Small intestine (tissue), 7 donors: Measurements from ENCODE around the gene CFAP251. TPM values are rescaled to one million over a fixed set of nuclear protein-coding genes. Genes with fewer than 3 reads are reported as not detected.
"Not testable (repeated sequence)": the region's sequence is repeated elsewhere in the genome, so short reads cannot be mapped to it uniquely, and the experiment has no call there.

Source experiments
- DNase-seq, 2 donors: peaks; one replicate each; pipeline versions ENCODE4 v3.0.0 to v3.0.0-alpha.2; 2013
- FAIRE-seq: peaks from 2 replicates; lab custom pipeline; 2012; peaks lifted over from hg19 to GRCh38; lab: Jason Lieb, UNC
- H3K27ac ChIP-seq, 3 donors: one replicate each; pipeline ENCODE4 v1.5.1; 2013; ENCODE audit warnings: low read length in 2 of 3, mild to moderate bottlenecking in 2 of 3, control low read depth in 1 of 3, inconsistent platforms in 1 of 3, low read depth in 1 of 3, moderate library complexity in 1 of 3
- H3K27me3 ChIP-seq, 3 donors: one replicate each; pipeline ENCODE4 v1.6.1; 2013; ENCODE audit warnings: low read length in 3 of 3, inconsistent platforms in 1 of 3; ENCODE audit not compliant: control insufficient read depth in 3 of 3, insufficient read depth in 3 of 3
- H3K36me3 ChIP-seq, 3 donors: one replicate each; pipeline ENCODE4 v1.6.1; 2013; ENCODE audit warnings: low read length in 3 of 3, inconsistent platforms in 1 of 3, low read depth in 1 of 3, mild to moderate bottlenecking in 1 of 3, moderate library complexity in 1 of 3; ENCODE audit not compliant: control insufficient read depth in 3 of 3, insufficient read depth in 2 of 3
- H3K4me1 ChIP-seq, 3 donors: one replicate each; pipeline ENCODE4 v1.6.1; 2013; ENCODE audit warnings: low read length in 2 of 3, inconsistent platforms in 1 of 3, low read depth in 1 of 3, mild to moderate bottlenecking in 1 of 3, moderate library complexity in 1 of 3; ENCODE audit not compliant: control insufficient read depth in 3 of 3, insufficient read depth in 2 of 3
- H3K4me3 ChIP-seq, 3 donors: one replicate each; pipeline ENCODE4 v1.5.1; 2013; ENCODE audit warnings: low read length in 3 of 3, control low read depth in 1 of 3, inconsistent platforms in 1 of 3, low read depth in 1 of 3, mild to moderate bottlenecking in 1 of 3, moderate library complexity in 1 of 3
- H3K9me3 ChIP-seq, 2 donors: one replicate each; pipeline ENCODE4 v1.6.1; 2013; ENCODE audit warnings: low read depth in 1 of 2, low read length in 1 of 2; ENCODE audit not compliant: control insufficient read depth in 2 of 2, insufficient read depth in 1 of 2
- WGBS, 3 donors: extraction: QIAGEN DNeasy Blood & Tissue Kit; methylation state at CpG; one replicate each; pipeline ENCODE4 v1.1.7; 2013; 5-methylcytosine and 5-hydroxymethylcytosine counted together
- polyA plus RNA-seq, 4 donors: library from polyadenylated mRNA; stranded (reverse) in 3 of 4; unstranded in 1 of 4; fragments of 200-250 nt in 3 of 4; fragments of 120-200 nt in 1 of 4; gene quantifications; one replicate each; pipeline versions ENCODE4 v1.2.1 to v1.2.3, GENCODE V29; 2013
- donor health status: healthy with polysubstance abuse.
- donor health status: control.
- donor health status: control.
- donor health status: Bipolar disorder and iron deficiency.
- donor health status: healthy.

The CFAP251 gene
- polyA plus RNA-seq, 4 donors = 0.34 to 1.6 (median 0.67) TPM; not detected in 1

- FAIRE-seq, H3K4me3 ChIP-seq, H3K9me3 ChIP-seq, DNase-seq, H3K4me1 ChIP-seq, H3K36me3 ChIP-seq, H3K27me3 ChIP-seq, H3K27ac ChIP-seq: not testable (repeated sequence)
- WGBS, 3 donors = 94 to 96% (median 95%) methylated on average over 8 of the region's 8 CpGs
These were observed 42.3 kb upstream of the CFAP251 start for GRCh38 chr12:121876080-121876447.

- peaks cover 0 to 3% (median 0%) of the 10 kb centered on the region in 3 donors for H3K4me1 ChIP-seq
- FAIRE-seq = no peak
These were observed 35.1 kb upstream of the CFAP251 start for GRCh38 chr12:121883315-121883660.

GRCh38 chr12:121885129-121885528, 33.3 kb upstream of the CFAP251 start:
- not testable (repeated sequence) for H3K36me3 ChIP-seq, DNase-seq, H3K27me3 ChIP-seq, H3K9me3 ChIP-seq, H3K4me1 ChIP-seq, H3K27ac ChIP-seq, FAIRE-seq, H3K4me3 ChIP-seq
- 76 to 86% (median 78%) methylated on average over 11 of the region's 11 CpGs for WGBS, 3 donors

More at GRCh38 chr12:121883315-121883660, 35.1 kb upstream of the CFAP251 start:
- H3K4me3 ChIP-seq = no peak overlapping the region
- no peak overlapping the region for H3K27ac ChIP-seq
- DNase-seq = no peak
- H3K36me3 ChIP-seq = no peaks in the 10 kb centered on the region
- no peaks in the 10 kb centered on the region for H3K9me3 ChIP-seq
- 48 to 62% (median 51%) methylated on average over 4 of the region's 4 CpGs for WGBS, 3 donors
- H3K27me3 ChIP-seq = peaks cover 0 to 3% (median 0%) of the 10 kb centered on the region in 3 donors

- 48 to 51% (median 49%) methylated on average over 6 of the region's 6 CpGs for WGBS, 3 donors
- H3K9me3 ChIP-seq = no peaks in the 10 kb centered on the region
- H3K27ac ChIP-seq = peak overlapping the region; percentile 4 to 86 (median 80)
- DNase-seq = no peak
- H3K4me3 ChIP-seq = peak overlapping the region in 2 of 3 donors; percentile 41 to 62
- peaks cover 0 to 15% (median 2%) of the 10 kb centered on the region in 3 donors for H3K4me1 ChIP-seq
- no peak for FAIRE-seq
- no peaks in the 10 kb centered on the region for H3K27me3 ChIP-seq
- peaks cover 0 to 10% (median 0%) of the 10 kb centered on the region in 3 donors for H3K36me3 ChIP-seq
These were observed 30.3 kb upstream of the CFAP251 start for GRCh38 chr12:121888083-121888477.

GRCh38 chr12:121888478-121889273, 29.7 kb upstream of the CFAP251 start, which contains the start of gene PSMD9:
Gene PSMD9 (plus strand): TSS chr12:121888790. CDS start chr12:121888857, 67 bp downstream.
- Histone ChIP-seq H3K27ac (peak within 1 kb of the TSS; percentile 86 to 98 (median 95)), H3K27me3 (no peaks in the 10 kb centered on the region), H3K4me3 (peak within 1 kb of the TSS; percentile 62 to 94 (median 69)), H3K36me3 (peaks cover 0 to 10% (median 0%) of the 10 kb centered on the region in 3 donors), H3K9me3 (no peaks in the 10 kb centered on the region), H3K4me1 (peaks cover 2 to 21% (median 4%) of the 10 kb centered on the region in 3 donors)
- FAIRE-seq (no peak), DNase-seq (peak; percentile 98 to 99)
- WGBS, 3 donors = 1% methylated on average over 67 of the region's 67 CpGs

- Histone ChIP-seq H3K4me3 (peak overlapping the region; percentile 62 to 94 (median 69)), H3K27ac (peak overlapping the region; percentile 86 to 98 (median 95)), H3K9me3 (no peaks in the 10 kb centered on the region), H3K4me1 (peaks cover 4 to 26% (median 7%) of the 10 kb centered on the region in 3 donors), H3K27me3 (no peaks in the 10 kb centered on the region), H3K36me3 (peaks cover 0 to 10% (median 0%) of the 10 kb centered on the region in 3 donors)
- no peak for FAIRE-seq
- WGBS, 3 donors = 0 to 3% (median 2%) methylated on average over 7 of the region's 7 CpGs
- no peak for DNase-seq
These were observed 29.1 kb upstream of the CFAP251 start for GRCh38 chr12:121889274-121889624.

GRCh38 chr12:121889661-121890060, 28.7 kb upstream of the CFAP251 start:
- Histone ChIP-seq H3K4me3 (peak overlapping the region; percentile 62 to 94 (median 69)), H3K4me1 (peaks cover 4 to 26% (median 9%) of the 10 kb centered on the region in 3 donors), H3K27ac (peak overlapping the region in 1 of 3 donors; percentile 86), H3K36me3 (peaks cover 0 to 12% (median 0%) of the 10 kb centered on the region in 3 donors)
- WGBS, 3 donors = 46 to 51% (median 49%) methylated on average over 6 of the region's 6 CpGs
- not testable (repeated sequence) for DNase-seq, H3K9me3 ChIP-seq, H3K27me3 ChIP-seq, FAIRE-seq

GRCh38 chr12:121892673-121893561, 25.5 kb upstream of the CFAP251 start:
- Histone ChIP-seq H3K4me1 (peaks cover 4 to 26% (median 9%) of the 10 kb centered on the region in 3 donors), H3K4me3 (no peak overlapping the region), H3K27me3 (no peaks in the 10 kb centered on the region), H3K27ac (no peak overlapping the region), H3K36me3 (peaks cover 4 to 35% (median 7%) of the 10 kb centered on the region in 3 donors), H3K9me3 (no peaks in the 10 kb centered on the region)
- 84 to 85% (median 84%) methylated on average over 13 of the region's 13 CpGs for WGBS, 3 donors
- DNase-seq (peak in 1 of 2 donors; percentile 23), FAIRE-seq (no peak)
